SU-DHL-6 (cell line): ENCODE measurements around the gene NCMAP.

Source experiments
- EZH2phosphoT487 ChIP-seq: fragments of 200-600 bp; sonication (generic), shearing (Covaris generic); conservative IDR thresholded peaks from 2 replicates; pipeline ENCODE4 v1.6.1; 2018; ENCODE audit warnings: mild to moderate bottlenecking, antibody characterized with exemption, low read length, moderate library complexity, mixed read lengths
- TF ChIP-seq, protein P1 (sequence below): fragments of 200-600 bp; sonication (generic); IDR thresholded peaks from one replicate; pipeline ENCODE4 v1.5.1; 2017; ENCODE audit warnings: antibody characterized with exemption, mild to moderate bottlenecking, low read length, moderate library complexity; ENCODE audit not compliant: insufficient read depth, poor library complexity, severe bottlenecking

DNA sequence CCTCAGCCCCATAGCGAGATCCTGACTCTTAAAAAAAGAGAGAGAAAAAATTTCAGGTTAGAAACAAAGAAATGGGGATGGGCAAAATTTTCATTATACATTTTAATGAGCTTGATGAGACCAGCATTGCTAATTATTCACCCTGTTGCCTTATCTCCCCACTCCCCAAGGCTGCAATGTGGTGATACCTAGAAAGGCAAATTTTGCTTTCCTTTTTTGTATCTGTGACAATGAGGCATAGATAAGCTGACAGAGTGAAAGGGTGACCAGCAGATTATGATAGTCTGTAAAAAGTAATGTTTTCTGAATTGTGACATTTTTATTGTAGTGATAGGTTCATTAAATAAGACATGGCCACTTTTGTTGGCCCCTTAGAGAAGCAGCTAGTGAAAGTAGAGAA lies 100.2 kb downstream of the NCMAP start:
- TF ChIP-seq, protein P1, sequence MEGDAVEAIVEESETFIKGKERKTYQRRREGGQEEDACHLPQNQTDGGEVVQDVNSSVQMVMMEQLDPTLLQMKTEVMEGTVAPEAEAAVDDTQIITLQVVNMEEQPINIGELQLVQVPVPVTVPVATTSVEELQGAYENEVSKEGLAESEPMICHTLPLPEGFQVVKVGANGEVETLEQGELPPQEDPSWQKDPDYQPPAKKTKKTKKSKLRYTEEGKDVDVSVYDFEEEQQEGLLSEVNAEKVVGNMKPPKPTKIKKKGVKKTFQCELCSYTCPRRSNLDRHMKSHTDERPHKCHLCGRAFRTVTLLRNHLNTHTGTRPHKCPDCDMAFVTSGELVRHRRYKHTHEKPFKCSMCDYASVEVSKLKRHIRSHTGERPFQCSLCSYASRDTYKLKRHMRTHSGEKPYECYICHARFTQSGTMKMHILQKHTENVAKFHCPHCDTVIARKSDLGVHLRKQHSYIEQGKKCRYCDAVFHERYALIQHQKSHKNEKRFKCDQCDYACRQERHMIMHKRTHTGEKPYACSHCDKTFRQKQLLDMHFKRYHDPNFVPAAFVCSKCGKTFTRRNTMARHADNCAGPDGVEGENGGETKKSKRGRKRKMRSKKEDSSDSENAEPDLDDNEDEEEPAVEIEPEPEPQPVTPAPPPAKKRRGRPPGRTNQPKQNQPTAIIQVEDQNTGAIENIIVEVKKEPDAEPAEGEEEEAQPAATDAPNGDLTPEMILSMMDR = no peak
- TF ChIP-seq EZH2phosphoT487 = no peak
